B cell (primary cell): Measurements from ENCODE around the gene PEX1.
A peak's percentile ranks its signal among the peaks of the same experiment; 100 is the strongest.

ENCODE experiments used
- CTCF ChIP-seq: fragments of 200-600 bp; IDR thresholded peaks from one replicate; pipeline ENCODE4 v1.8.0; 2022; ENCODE audit warnings: antibody characterized with exemption, mild to moderate bottlenecking
- EZH2 ChIP-seq: IDR thresholded peaks from 2 replicates; pipeline ENCODE4 v1.6.1; 2012; ENCODE audit warnings: borderline replicate concordance, low read depth, mild to moderate bottlenecking, moderate library complexity, low read length; ENCODE audit not compliant: insufficient read depth, poor library complexity, severe bottlenecking

DNA sequence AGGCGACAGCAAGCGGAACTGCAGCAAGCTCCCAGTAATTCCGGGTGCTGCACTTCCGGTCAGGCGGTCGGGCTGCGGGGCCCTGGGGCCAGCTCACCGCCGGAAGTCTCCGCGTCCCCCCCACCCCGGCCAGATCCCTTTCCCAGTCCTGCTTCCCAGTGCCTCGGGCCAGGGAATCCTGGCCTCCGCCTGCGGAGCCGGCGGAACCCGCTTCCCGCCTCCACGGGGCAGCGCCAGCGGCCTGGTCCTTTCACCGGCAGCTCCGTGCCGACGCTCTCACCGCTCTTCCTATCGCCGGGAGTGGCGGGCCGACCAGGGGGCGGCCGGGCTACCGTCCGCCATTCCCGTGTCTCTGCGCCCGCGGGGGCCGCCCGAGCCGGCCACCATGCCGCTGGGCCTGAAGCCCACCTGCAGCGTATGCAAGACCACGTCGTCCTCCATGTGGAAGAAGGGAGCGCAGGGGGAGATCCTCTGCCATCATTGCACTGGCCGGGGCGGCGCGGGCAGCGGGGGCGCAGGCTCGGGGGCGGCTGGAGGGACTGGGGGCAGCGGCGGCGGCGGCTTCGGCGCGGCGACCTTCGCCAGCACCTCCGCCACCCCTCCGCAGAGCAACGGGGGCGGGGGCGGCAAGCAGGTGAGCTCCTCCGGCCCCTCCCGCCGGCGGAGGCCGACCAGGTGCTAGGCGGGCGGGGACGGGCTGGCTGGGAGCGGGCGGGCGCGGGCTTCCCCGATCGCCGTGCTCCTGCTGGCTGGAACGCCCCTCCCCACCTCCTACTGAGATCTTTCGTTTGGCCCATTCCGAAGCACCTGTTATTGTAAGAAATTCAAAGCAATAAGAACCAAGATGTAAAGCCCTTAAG, 80.7 kb downstream of the PEX1 start, which contains the start of gene GATAD1:
- TF ChIP-seq EZH2 = no peak
- peak; percentile 84 for TF ChIP-seq CTCF
